ENCODE results near the gene RBBP8NL.

RBBP8NL gene

GRCh38 chr20:62392621-62393334, 34.6 kb downstream of the RBBP8NL start:
- no peak for TF ChIP-seq CTCF (IDR thresholded peaks at IDR 0.05; ENCODE audit: borderline replicate concordance, insufficient read depth, low read depth, low read length)
- no peak overlapping the region for H3K4me3 ChIP-seq (ENCODE audit: low read depth, low read length)

GRCh38 chr20:62392077-62392418, 35.3 kb downstream of the RBBP8NL start:
- no peak for TF ChIP-seq CTCF (IDR thresholded peaks at IDR 0.05; ENCODE audit: borderline replicate concordance, insufficient read depth, low read depth, low read length)
- no peak overlapping the region for H3K4me3 ChIP-seq (ENCODE audit: low read depth, low read length)

- TF ChIP-seq CTCF (IDR thresholded peaks at IDR 0.05; ENCODE audit: borderline replicate concordance, insufficient read depth, low read depth, low read length), result no peak
Observed at GRCh38 chr20:62391165-62392076, 35.9 kb downstream of the RBBP8NL start.

GRCh38 chr20:62390317-62391164, 36.8 kb downstream of the RBBP8NL start:
- no peak for TF ChIP-seq CTCF (IDR thresholded peaks at IDR 0.05; ENCODE audit: borderline replicate concordance, insufficient read depth, low read depth, low read length)
- no peak overlapping the region for H3K4me3 ChIP-seq (ENCODE audit: low read depth, low read length)

More at GRCh38 chr20:62391165-62392076, 35.9 kb downstream of the RBBP8NL start:
- no peak overlapping the region for H3K4me3 ChIP-seq (ENCODE audit: low read depth, low read length)

GRCh38 chr20:62389601-62390087, 37.7 kb downstream of the RBBP8NL start:
- TF ChIP-seq CTCF (IDR thresholded peaks at IDR 0.05; ENCODE audit: borderline replicate concordance, insufficient read depth, low read depth, low read length), result no peak
- H3K4me3 ChIP-seq (ENCODE audit: low read depth, low read length), result no peak overlapping the region

GRCh38 chr20:62388839-62389600, 38.3 kb downstream of the RBBP8NL start:
- H3K4me3 ChIP-seq (ENCODE audit: low read depth, low read length), result no peak overlapping the region

More at GRCh38 chr20:62388839-62389600, 38.3 kb downstream of the RBBP8NL start:
- TF ChIP-seq CTCF (IDR thresholded peaks at IDR 0.05; ENCODE audit: borderline replicate concordance, insufficient read depth, low read depth, low read length), result no peak

Data from GM12875 (cell line).